GM23338 (cell line): ENCODE results near the gene RAP1GAP. TPM values are rescaled to one million over a fixed set of nuclear protein-coding genes. Genes with fewer than 3 reads are reported as not detected.

Source experiments
- ATAC-seq: fragments of 200-7000 bp; cut with Tn5 transposase; 3 replicates; pipeline ENCODE4 v1.9.1; 2020
- DNase-seq: peaks from one replicate; pipeline ENCODE4 v3.0.0-alpha.2; 2015; ENCODE audit warnings: low spot score
- H2AFZ ChIP-seq: fragments of 200-600 bp; sonication (generic); 2 replicates; pipeline ENCODE4 v1.8.0; 2016; ENCODE audit warnings: antibody characterized with exemption, mild to moderate bottlenecking, moderate library complexity
- H3F3A ChIP-seq: fragments of 200-600 bp; sonication (generic); replicated peaks from 2 replicates; pipeline ENCODE4 v1.8.0; 2017; ENCODE audit warnings: antibody characterized with exemption, mixed run types, low read depth
- H3K27ac ChIP-seq: fragments of 200-600 bp; sonication (generic); 2 replicates; pipeline ENCODE4 v1.6.1; 2016; ENCODE audit warnings: low read depth
- H3K27me3 ChIP-seq: fragments of 200-600 bp; sonication (generic); 2 replicates; pipeline ENCODE4 v1.8.0; 2016; ENCODE audit warnings: mild to moderate bottlenecking, mixed run types, moderate library complexity; ENCODE audit not compliant: insufficient read depth
- H3K36me3 ChIP-seq: fragments of 200-600 bp; sonication (generic); 2 replicates; pipeline ENCODE4 v1.8.0; 2016; ENCODE audit warnings: mild to moderate bottlenecking; ENCODE audit not compliant: insufficient read depth
- H3K4me1 ChIP-seq: fragments of 200-600 bp; sonication (generic); 2 replicates; pipeline ENCODE4 v1.8.0; 2016; ENCODE audit warnings: mild to moderate bottlenecking, moderate library complexity; ENCODE audit not compliant: insufficient read depth
- H3K4me2 ChIP-seq: fragments of 200-600 bp; sonication (generic); 2 replicates; pipeline ENCODE4 v1.7.1; 2017; ENCODE audit warnings: mixed run types
- H3K4me3 ChIP-seq: fragments of 200-600 bp; sonication (generic); 2 replicates; pipeline ENCODE4 v1.6.1; 2016; ENCODE audit warnings: mixed run types
- H3K79me2 ChIP-seq: fragments of 200-600 bp; sonication (generic); replicated peaks from 2 replicates; pipeline ENCODE4 v1.8.0; 2017; ENCODE audit warnings: mild to moderate bottlenecking; ENCODE audit not compliant: insufficient read depth
- H3K9me2 ChIP-seq: fragments of 200-600 bp; sonication (generic); 2 replicates; pipeline ENCODE4 v1.8.0; 2017; ENCODE audit not compliant: insufficient read depth
- H4K20me1 ChIP-seq: fragments of 200-600 bp; sonication (generic); replicated peaks from 2 replicates; pipeline ENCODE4 v1.8.0; 2017; ENCODE audit warnings: mild to moderate bottlenecking; ENCODE audit not compliant: insufficient read depth
- H3K27ac Mint-ChIP-seq: 2 replicates; pipeline ENCODE4 v1.8.0; 2020; ENCODE audit warnings: inconsistent platforms, mild to moderate bottlenecking, moderate library complexity, mixed read lengths
- H3K27me3 Mint-ChIP-seq: 3 replicates; pipeline ENCODE4 v1.8.0; 2022; ENCODE audit warnings: low read depth, mild to moderate bottlenecking, moderate library complexity, mixed read lengths, inconsistent platforms; ENCODE audit not compliant: insufficient read depth, poor library complexity
- H3K36me3 Mint-ChIP-seq: 3 replicates; pipeline ENCODE4 v1.8.0; 2021; ENCODE audit warnings: low read depth, mild to moderate bottlenecking, inconsistent platforms, moderate library complexity, mixed read lengths
- H3K4me1 Mint-ChIP-seq: 3 replicates; pipeline ENCODE4 v1.8.0; 2020; ENCODE audit warnings: mild to moderate bottlenecking, inconsistent platforms, mixed read lengths
- H3K4me3 Mint-ChIP-seq: 3 replicates; pipeline ENCODE4 v1.8.0; 2021; ENCODE audit warnings: moderate library complexity, mild to moderate bottlenecking, inconsistent platforms, mixed read lengths
- H3K9me3 Mint-ChIP-seq: 3 replicates; pipeline ENCODE4 v1.8.0; 2020; ENCODE audit warnings: moderate library complexity, mild to moderate bottlenecking, inconsistent platforms, mixed read lengths
- CREB1 ChIP-seq: fragments of 250-450 bp; sonication (Bioruptor Pico); IDR thresholded peaks from 2 replicates; pipeline ENCODE4 v1.5.0; 2020; ENCODE audit warnings: low read depth, mild to moderate bottlenecking, moderate library complexity
- EZH2 ChIP-seq: fragments of 200-600 bp; sonication (generic); IDR thresholded peaks from one replicate; pipeline ENCODE4 v1.8.0; 2017; ENCODE audit warnings: antibody characterized with exemption, mild to moderate bottlenecking, low read depth; ENCODE audit not compliant: unreplicated experiment
- JUNB ChIP-seq: IDR thresholded peaks from one replicate; pipeline ENCODE4 v1.6.1; 2016; ENCODE audit warnings: antibody characterized with exemption; ENCODE audit not compliant: unreplicated experiment
- NANOG ChIP-seq: IDR thresholded peaks from 2 replicates; pipeline ENCODE4 v1.6.1; 2016; ENCODE audit warnings: antibody characterized with exemption, borderline replicate concordance
- POLR2AphosphoS5 ChIP-seq: IDR thresholded peaks from 2 replicates; pipeline ENCODE4 v1.6.1; 2016; ENCODE audit warnings: antibody characterized with exemption, low read depth
- STAT1 ChIP-seq: IDR thresholded peaks from one replicate; pipeline ENCODE4 v1.6.1; 2016; ENCODE audit warnings: antibody characterized with exemption; ENCODE audit not compliant: unreplicated experiment
- ZNF114 ChIP-seq: fragments of 250-450 bp; sonication (Bioruptor Pico); IDR thresholded peaks from 2 replicates; pipeline ENCODE4 v1.5.0; 2020; ENCODE audit warnings: mild to moderate bottlenecking, moderate library complexity
- ZNF331 ChIP-seq: fragments of 250-450 bp; sonication (Bioruptor Pico); IDR thresholded peaks from 2 replicates; pipeline ENCODE4 v1.5.0; 2020; ENCODE audit warnings: low read depth, mild to moderate bottlenecking, moderate library complexity
- ZNF462 ChIP-seq: fragments of 250-450 bp; sonication (Bioruptor Pico); IDR thresholded peaks from 2 replicates; pipeline ENCODE4 v1.5.0; 2020; ENCODE audit warnings: mild to moderate bottlenecking, moderate library complexity
- polyA plus RNA-seq: library from polyadenylated mRNA; unstranded; fragments of >200 nt; fragmentation: Nextera tagmentation; extraction: Ambion mirVana; gene quantifications from 2 replicates; pipeline ENCODE4 v1.2.1, GENCODE V29; 2016
- total RNA-seq: library from RNA; depleted of rRNA; stranded (reverse); fragments of >200 nt; shearing (Covaris generic); gene quantifications from 2 replicates; pipeline ENCODE4 v1.2.3, GENCODE V29; 2014
- TF ChIP-seq, protein P1 (sequence below): IDR thresholded peaks from 2 replicates; pipeline ENCODE4 v1.6.1; 2016; ENCODE audit warnings: antibody characterized with exemption
- TF ChIP-seq, protein P2 (sequence below): IDR thresholded peaks from one replicate; pipeline ENCODE4 v1.6.1; 2018; ENCODE audit warnings: antibody characterized with exemption; ENCODE audit not compliant: unreplicated experiment

RAP1GAP gene
- total and polyA plus RNA-seq, 2 experiments from 2014 or later = 4.3 to 6.6 TPM

GRCh38 chr1:21693732-21694131 is 24.6 kb upstream of the RAP1GAP start (continued):
- TF ChIP-seq ZNF462 (no peak), POLR2AphosphoS5 (no peak)

GRCh38 chr1:21691739-21692138 is 22.6 kb upstream of the RAP1GAP start:
- no peak overlapping the region for H3K4me3 Mint-ChIP-seq
- Histone ChIP-seq H3K79me2 (no peaks in the 10 kb centered on the region), H3K4me3 (no peak overlapping the region), H3K36me3 (peaks cover 24% of the 10 kb centered on the region), H3K27me3 (no peaks in the 10 kb centered on the region), H3K9me2 (no peaks in the 10 kb centered on the region), H3K4me2 (no peak overlapping the region), H3F3A (no peaks in the 10 kb centered on the region; the same call in 1 of the 2 replicates), H3K4me1 (no peaks in the 10 kb centered on the region), H4K20me1 (no peaks in the 10 kb centered on the region), H3K27ac (no peak overlapping the region), H2AFZ (no peak overlapping the region)
- no peaks in the 10 kb centered on the region for H3K9me3 Mint-ChIP-seq
- ATAC-seq (no peak), DNase-seq (no peak)
- no peak overlapping the region for H3K27ac Mint-ChIP-seq
- peaks cover 4% of the 10 kb centered on the region for H3K4me1 Mint-ChIP-seq
- peaks cover 2% of the 10 kb centered on the region for H3K27me3 Mint-ChIP-seq
- H3K36me3 Mint-ChIP-seq = peaks cover 62% of the 10 kb centered on the region
- TF ChIP-seq POLR2AphosphoS5 = no peak
- TF ChIP-seq, protein P1, sequence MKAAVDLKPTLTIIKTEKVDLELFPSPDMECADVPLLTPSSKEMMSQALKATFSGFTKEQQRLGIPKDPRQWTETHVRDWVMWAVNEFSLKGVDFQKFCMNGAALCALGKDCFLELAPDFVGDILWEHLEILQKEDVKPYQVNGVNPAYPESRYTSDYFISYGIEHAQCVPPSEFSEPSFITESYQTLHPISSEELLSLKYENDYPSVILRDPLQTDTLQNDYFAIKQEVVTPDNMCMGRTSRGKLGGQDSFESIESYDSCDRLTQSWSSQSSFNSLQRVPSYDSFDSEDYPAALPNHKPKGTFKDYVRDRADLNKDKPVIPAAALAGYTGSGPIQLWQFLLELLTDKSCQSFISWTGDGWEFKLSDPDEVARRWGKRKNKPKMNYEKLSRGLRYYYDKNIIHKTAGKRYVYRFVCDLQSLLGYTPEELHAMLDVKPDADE = no peak
- no peak for TF ChIP-seq NANOG
- TF ChIP-seq EZH2 = no peak
- TF ChIP-seq, protein P2, sequence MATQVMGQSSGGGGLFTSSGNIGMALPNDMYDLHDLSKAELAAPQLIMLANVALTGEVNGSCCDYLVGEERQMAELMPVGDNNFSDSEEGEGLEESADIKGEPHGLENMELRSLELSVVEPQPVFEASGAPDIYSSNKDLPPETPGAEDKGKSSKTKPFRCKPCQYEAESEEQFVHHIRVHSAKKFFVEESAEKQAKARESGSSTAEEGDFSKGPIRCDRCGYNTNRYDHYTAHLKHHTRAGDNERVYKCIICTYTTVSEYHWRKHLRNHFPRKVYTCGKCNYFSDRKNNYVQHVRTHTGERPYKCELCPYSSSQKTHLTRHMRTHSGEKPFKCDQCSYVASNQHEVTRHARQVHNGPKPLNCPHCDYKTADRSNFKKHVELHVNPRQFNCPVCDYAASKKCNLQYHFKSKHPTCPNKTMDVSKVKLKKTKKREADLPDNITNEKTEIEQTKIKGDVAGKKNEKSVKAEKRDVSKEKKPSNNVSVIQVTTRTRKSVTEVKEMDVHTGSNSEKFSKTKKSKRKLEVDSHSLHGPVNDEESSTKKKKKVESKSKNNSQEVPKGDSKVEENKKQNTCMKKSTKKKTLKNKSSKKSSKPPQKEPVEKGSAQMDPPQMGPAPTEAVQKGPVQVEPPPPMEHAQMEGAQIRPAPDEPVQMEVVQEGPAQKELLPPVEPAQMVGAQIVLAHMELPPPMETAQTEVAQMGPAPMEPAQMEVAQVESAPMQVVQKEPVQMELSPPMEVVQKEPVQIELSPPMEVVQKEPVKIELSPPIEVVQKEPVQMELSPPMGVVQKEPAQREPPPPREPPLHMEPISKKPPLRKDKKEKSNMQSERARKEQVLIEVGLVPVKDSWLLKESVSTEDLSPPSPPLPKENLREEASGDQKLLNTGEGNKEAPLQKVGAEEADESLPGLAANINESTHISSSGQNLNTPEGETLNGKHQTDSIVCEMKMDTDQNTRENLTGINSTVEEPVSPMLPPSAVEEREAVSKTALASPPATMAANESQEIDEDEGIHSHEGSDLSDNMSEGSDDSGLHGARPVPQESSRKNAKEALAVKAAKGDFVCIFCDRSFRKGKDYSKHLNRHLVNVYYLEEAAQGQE = no peak
- no peak for TF ChIP-seq ZNF331 (CRISPR knock-in tag)
- no peak for TF ChIP-seq JUNB
- no peak for TF ChIP-seq STAT1
- no peak for TF ChIP-seq CREB1 (CRISPR knock-in tag)
- no peak for TF ChIP-seq ZNF114 (CRISPR knock-in tag)
